Activated naive CD8-positive, alpha-beta T cell treated with anti-CD3 and anti-CD28 coated beads, Interleukin-2, amount 10 ng/mL, durations not matched to agents 7 days and 5 days (primary cell): ENCODE measurements around the gene PRPF40B. TPM values are rescaled to one million over a fixed set of nuclear protein-coding genes. Genes with fewer than 3 reads are reported as not detected.
A peak's percentile ranks its signal among the peaks of the same experiment; 100 is the strongest.

Experiments used
- ATAC-seq: fragments of 150-1000 bp; cut with Tn5 transposase; one replicate; pipeline ENCODE4 v1.10.0; 2021; ENCODE audit warnings: low read depth, moderate library complexity
- POLR2A ChIA-PET: fragments of 350-600 bp; sonication (Branson Sonifier 250); formaldehyde crosslinking; loops from one replicate; lab custom pipeline; 2021; ENCODE audit warnings: antibody characterized with exemption; lab: Charles Lee
- DNase-seq: peaks from one replicate; pipeline ENCODE4 v3.0.0; 2021
- H3K27ac Mint-ChIP-seq: one replicate; pipeline ENCODE4 v1.8.0; 2022; ENCODE audit warnings: mild to moderate bottlenecking, mixed read lengths
- H3K27me3 Mint-ChIP-seq: one replicate; pipeline ENCODE4 v1.8.0; 2022; ENCODE audit warnings: mild to moderate bottlenecking, moderate library complexity, mixed read lengths
- H3K36me3 Mint-ChIP-seq: one replicate; pipeline ENCODE4 v1.8.0; 2021; ENCODE audit warnings: mild to moderate bottlenecking, mixed read lengths
- H3K4me1 Mint-ChIP-seq: one replicate; pipeline ENCODE4 v1.8.0; 2021; ENCODE audit warnings: mixed read lengths
- H3K4me3 Mint-ChIP-seq: one replicate; pipeline ENCODE4 v1.8.0; 2022; ENCODE audit warnings: mild to moderate bottlenecking, moderate library complexity, mixed read lengths
- H3K9me3 Mint-ChIP-seq: one replicate; pipeline ENCODE4 v1.8.0; 2021; ENCODE audit warnings: mixed read lengths
- total RNA-seq, 2 experiments: library from RNA; stranded (reverse); gene quantifications; one replicate each; pipeline ENCODE4 v1.2.3, GENCODE V29; 2021

PRPF40B gene
- total RNA-seq, 2 experiments from 2014 or later = 16.5 to 18.0 TPM

- H3K27ac Mint-ChIP-seq = no peak overlapping the region
- ATAC-seq (no peak), DNase-seq (no peak)
- H3K27me3 Mint-ChIP-seq = peaks cover 40% of the 10 kb centered on the region
- peaks cover 20% of the 10 kb centered on the region for H3K4me1 Mint-ChIP-seq
- peaks cover 2% of the 10 kb centered on the region for H3K36me3 Mint-ChIP-seq
- H3K4me3 Mint-ChIP-seq = no peak overlapping the region
- POLR2A ChIA-PET = interaction anchor here (0.9 to 1.6 kb wide), 3 partner anchors 51 to 53 kb away, joined by 3 to 5 read pairs (median 4); no protein-coding TSS in a partner anchor
- H3K9me3 Mint-ChIP-seq = no peaks in the 10 kb centered on the region
These were observed 4.8 kb upstream of the PRPF40B start for GRCh38 chr12:49618576-49618975.

GRCh38 chr12:49619286-49619685, 4.1 kb upstream of the PRPF40B start:
- no peak for ATAC-seq
- DNase-seq = no peak
- H3K27ac Mint-ChIP-seq = no peak overlapping the region
- H3K9me3 Mint-ChIP-seq = no peaks in the 10 kb centered on the region
- peaks cover 2% of the 10 kb centered on the region for H3K36me3 Mint-ChIP-seq
- peaks cover 26% of the 10 kb centered on the region for H3K4me1 Mint-ChIP-seq
- POLR2A ChIA-PET = interaction anchor here (0.7 to 0.9 kb wide), 5 partner anchors 15 to 261 kb away, joined by 3 to 4 read pairs (median 3); no protein-coding TSS in a partner anchor
- H3K27me3 Mint-ChIP-seq = peaks cover 40% of the 10 kb centered on the region
- H3K4me3 Mint-ChIP-seq = no peak overlapping the region

- Mint-ChIP-seq H3K9me3 (no peaks in the 10 kb centered on the region), H3K4me3 (peak overlapping the region; percentile 85), H3K36me3 (no peaks in the 10 kb centered on the region), H3K27ac (peak overlapping the region; percentile 82), H3K27me3 (peaks cover 36% of the 10 kb centered on the region), H3K4me1 (peaks cover 23% of the 10 kb centered on the region)
- POLR2A ChIA-PET = interaction anchor here (0.5 to 3.2 kb wide), 14 partner anchors 11 to 1736 kb away, joined by 3 to 18 read pairs (median 4); partner anchors contain the start of genes MCRS1, SPATS2 and TMBIM6
- DNase-seq = peak; percentile 64
- ATAC-seq = peak; percentile 40
These were observed 1.5 kb upstream of the PRPF40B start for GRCh38 chr12:49621651-49622500.

- peak; percentile 75 for DNase-seq
- H3K4me1 Mint-ChIP-seq = peaks cover 23% of the 10 kb centered on the region
- ATAC-seq = peak; percentile 50
- POLR2A ChIA-PET = interaction anchor here (0.6 to 3.2 kb wide), 26 partner anchors 11 to 1737 kb away, joined by 3 to 18 read pairs (median 4); partner anchors contain the start of genes MCRS1, SPATS2, TMBIM6 and TUBA1B
- H3K4me3 Mint-ChIP-seq = peak overlapping the region; percentile 85
- peak overlapping the region; percentile 82 for H3K27ac Mint-ChIP-seq
- peaks cover 32% of the 10 kb centered on the region for H3K27me3 Mint-ChIP-seq
- H3K9me3 Mint-ChIP-seq = no peaks in the 10 kb centered on the region
- no peaks in the 10 kb centered on the region for H3K36me3 Mint-ChIP-seq
These were observed 740 bp upstream of the PRPF40B start for GRCh38 chr12:49622501-49623141.

- peak overlapping the region; percentile 35 for H3K4me3 Mint-ChIP-seq
- H3K27ac Mint-ChIP-seq = no peak overlapping the region
- POLR2A ChIA-PET = no interaction called here
- H3K4me1 Mint-ChIP-seq = peaks cover 23% of the 10 kb centered on the region
- H3K27me3 Mint-ChIP-seq = peaks cover 15% of the 10 kb centered on the region
- H3K9me3 Mint-ChIP-seq = no peaks in the 10 kb centered on the region
- no peaks in the 10 kb centered on the region for H3K36me3 Mint-ChIP-seq
- ATAC-seq (no peak), DNase-seq (no peak)
These were observed 1.7 kb downstream of the PRPF40B start for GRCh38 chr12:49624921-49625577.

- Mint-ChIP-seq H3K9me3 (no peaks in the 10 kb centered on the region), H3K27me3 (peaks cover 4% of the 10 kb centered on the region), H3K27ac (no peak overlapping the region), H3K36me3 (no peaks in the 10 kb centered on the region), H3K4me3 (no peak overlapping the region), H3K4me1 (peaks cover 21% of the 10 kb centered on the region)
- POLR2A ChIA-PET = no interaction called here
- ATAC-seq = no peak
- DNase-seq = no peak
These were observed 2.9 kb downstream of the PRPF40B start for GRCh38 chr12:49626169-49626835.

- Mint-ChIP-seq H3K27ac (no peak overlapping the region), H3K4me3 (no peak overlapping the region), H3K27me3 (no peaks in the 10 kb centered on the region), H3K9me3 (no peaks in the 10 kb centered on the region), H3K4me1 (peaks cover 16% of the 10 kb centered on the region), H3K36me3 (no peaks in the 10 kb centered on the region)
- ATAC-seq (no peak), DNase-seq (no peak)
- POLR2A ChIA-PET = no interaction called here
These were observed 3.5 kb downstream of the PRPF40B start for GRCh38 chr12:49626836-49627235.

GRCh38 chr12:49627752-49628360, 4.5 kb downstream of the PRPF40B start:
- no peak overlapping the region for H3K4me3 Mint-ChIP-seq
- H3K36me3 Mint-ChIP-seq = no peaks in the 10 kb centered on the region
- ATAC-seq (no peak), DNase-seq (no peak)
- POLR2A ChIA-PET = interaction anchor here (0.5 kb wide), 1 partner anchor 20 kb away, joined by 4 read pairs; no protein-coding TSS in a partner anchor
- H3K27me3 Mint-ChIP-seq = no peaks in the 10 kb centered on the region
- H3K9me3 Mint-ChIP-seq = no peaks in the 10 kb centered on the region
- H3K4me1 Mint-ChIP-seq = peaks cover 10% of the 10 kb centered on the region
- H3K27ac Mint-ChIP-seq = no peak overlapping the region

- Mint-ChIP-seq H3K27me3 (no peaks in the 10 kb centered on the region), H3K4me3 (no peak overlapping the region), H3K9me3 (no peaks in the 10 kb centered on the region), H3K27ac (no peak overlapping the region), H3K4me1 (peaks cover 10% of the 10 kb centered on the region), H3K36me3 (no peaks in the 10 kb centered on the region)
- DNase-seq = no peak
- POLR2A ChIA-PET = no interaction called here
- ATAC-seq = no peak
These were observed 8.1 kb downstream of the PRPF40B start for GRCh38 chr12:49631336-49631907.

- no peaks in the 10 kb centered on the region for H3K9me3 Mint-ChIP-seq
- ATAC-seq (no peak), DNase-seq (no peak)
- peaks cover 17% of the 10 kb centered on the region for H3K4me1 Mint-ChIP-seq
- no peak overlapping the region for H3K27ac Mint-ChIP-seq
- POLR2A ChIA-PET = interaction anchor here (1.4 kb wide), 1 partner anchor 9 kb away, joined by 3 read pairs; no protein-coding TSS in a partner anchor
- H3K36me3 Mint-ChIP-seq = peaks cover 1% of the 10 kb centered on the region
- no peak overlapping the region for H3K4me3 Mint-ChIP-seq
- no peaks in the 10 kb centered on the region for H3K27me3 Mint-ChIP-seq
These were observed 9.0 kb downstream of the PRPF40B start for GRCh38 chr12:49632401-49632800.

GRCh38 chr12:49632986-49633702, 9.8 kb downstream of the PRPF40B start:
- H3K27ac Mint-ChIP-seq = no peak overlapping the region
- H3K4me3 Mint-ChIP-seq = no peak overlapping the region
- H3K36me3 Mint-ChIP-seq = peaks cover 3% of the 10 kb centered on the region
- H3K4me1 Mint-ChIP-seq = peaks cover 17% of the 10 kb centered on the region
- no peaks in the 10 kb centered on the region for H3K9me3 Mint-ChIP-seq
- POLR2A ChIA-PET = interaction anchor here (0.6 to 1.4 kb wide), 5 partner anchors 8 to 108 kb away, joined by 3 to 5 read pairs (median 3); partner anchors contain the start of genes FMNL3 and TMBIM6
- no peaks in the 10 kb centered on the region for H3K27me3 Mint-ChIP-seq
- no peak for DNase-seq
- no peak for ATAC-seq
